CD14-positive monocyte (primary cell): Measurements from ENCODE around the gene LYPD6. TPM values are rescaled to one million over a fixed set of nuclear protein-coding genes. Genes with fewer than 3 reads are reported as not detected.

ENCODE experiments used
- DNase-seq, 3 donors: peaks; one replicate each; pipeline ENCODE4 v3.0.0-alpha.2; 2011 to 2022
- H2AFZ ChIP-seq: 2 replicates; pipeline ENCODE4 v1.6.0; 2012; ENCODE audit warnings: mild to moderate bottlenecking, low read depth, low read length, inconsistent platforms; ENCODE audit not compliant: insufficient read depth, poor library complexity, severe bottlenecking
- H3K27ac ChIP-seq, 2 donors: 1 replicate in 1 of 2; 2 replicates in 1 of 2; pipeline ENCODE4 v1.5.1; 2012 to 2013; ENCODE audit warnings: low read length in 2 of 2, control low read depth in 1 of 2, inconsistent platforms in 1 of 2, low read depth in 1 of 2, mild to moderate bottlenecking in 1 of 2
- H3K27me3 ChIP-seq, 2 donors: one replicate each; pipeline versions ENCODE4 v1.6.0 to v1.6.1; 2011 to 2013; ENCODE audit warnings: low read length in 2 of 2; ENCODE audit not compliant: control insufficient read depth in 2 of 2, insufficient read depth in 2 of 2
- H3K36me3 ChIP-seq, 2 donors: replicated peaks in 1 of 2; 1 replicate in 1 of 2; 2 replicates in 1 of 2; pipeline versions ENCODE4 v1.5.1 to v1.6.1; 2012 to 2013; ENCODE audit warnings: low read length in 2 of 2, control low read depth in 1 of 2, inconsistent platforms in 1 of 2, mild to moderate bottlenecking in 1 of 2; ENCODE audit not compliant: insufficient read depth in 2 of 2, control insufficient read depth in 1 of 2
- H3K4me1 ChIP-seq, 2 donors: 1 replicate in 1 of 2; 2 replicates in 1 of 2; pipeline versions ENCODE4 v1.5.1 to v1.6.1; 2012 to 2013; ENCODE audit warnings: low read length in 2 of 2, control low read depth in 1 of 2, inconsistent platforms in 1 of 2, mild to moderate bottlenecking in 1 of 2, moderate library complexity in 1 of 2; ENCODE audit not compliant: insufficient read depth in 2 of 2, control insufficient read depth in 1 of 2
- H3K4me2 ChIP-seq: replicated peaks from 2 replicates; pipeline ENCODE3; 2012; ENCODE audit warnings: low read length, moderate library complexity, mild to moderate bottlenecking; ENCODE audit not compliant: poor library complexity, severe bottlenecking; ENCODE audit errors: extremely low read depth
- H3K4me3 ChIP-seq, 3 experiments: fragments of 200-600 bp in 1 of 3; sonication (generic) in 1 of 3; replicated peaks in 1 of 3; 1 replicate in 2 of 3; 2 replicates in 1 of 3; pipeline ENCODE4 v1.5.1; 2011 to 2013; ENCODE audit warnings: low read length in 3 of 3, mild to moderate bottlenecking in 3 of 3, control low read depth in 2 of 3, low read depth in 2 of 3, inconsistent platforms in 1 of 3, moderate library complexity in 1 of 3
- H3K79me2 ChIP-seq: 2 replicates; pipeline ENCODE4 v1.6.0; 2012; ENCODE audit warnings: mild to moderate bottlenecking, control low read depth, inconsistent platforms, low read length, moderate library complexity; ENCODE audit not compliant: insufficient read depth
- H3K9ac ChIP-seq: 2 replicates; pipeline ENCODE4 v1.6.0; 2017; ENCODE audit warnings: low read length, mild to moderate bottlenecking; ENCODE audit not compliant: insufficient read depth, poor library complexity, severe bottlenecking
- H3K9me3 ChIP-seq, 2 donors: replicated peaks in 1 of 2; 1 replicate in 1 of 2; 2 replicates in 1 of 2; pipeline versions ENCODE4 v1.5.1 to v1.6.1; 2012 to 2013; ENCODE audit warnings: low read length in 2 of 2, control low read depth in 1 of 2; ENCODE audit not compliant: control insufficient read depth in 1 of 2, insufficient read depth in 1 of 2
- H4K20me1 ChIP-seq: 2 replicates; pipeline ENCODE4 v1.6.0; 2012; ENCODE audit warnings: mild to moderate bottlenecking, low read length, control low read depth, moderate library complexity; ENCODE audit not compliant: insufficient read depth
- H3K27ac Mint-ChIP-seq, 7 donors: one replicate each; pipeline ENCODE4 v1.8.0; 2020; ENCODE audit warnings: mild to moderate bottlenecking in 7 of 7, mixed read lengths in 7 of 7, moderate library complexity in 6 of 7, inconsistent platforms in 2 of 7
- H3K27me3 Mint-ChIP-seq, 3 donors: one replicate each; pipeline ENCODE4 v1.8.0; 2021 to 2022; ENCODE audit warnings: low read depth in 3 of 3, mild to moderate bottlenecking in 3 of 3, mixed read lengths in 3 of 3, moderate library complexity in 3 of 3, inconsistent platforms in 1 of 3
- H3K36me3 Mint-ChIP-seq, 2 donors: one replicate each; pipeline ENCODE4 v1.8.0; 2020; ENCODE audit warnings: mixed read lengths in 2 of 2, inconsistent platforms in 1 of 2, mild to moderate bottlenecking in 1 of 2
- H3K4me1 Mint-ChIP-seq: one replicate; pipeline ENCODE4 v1.8.0; 2020; ENCODE audit warnings: mild to moderate bottlenecking, mixed read lengths
- H3K4me3 Mint-ChIP-seq, 2 donors: one replicate each; pipeline ENCODE4 v1.8.0; 2020; ENCODE audit warnings: mild to moderate bottlenecking in 2 of 2, mixed read lengths in 2 of 2, moderate library complexity in 1 of 2
- H3K9me3 Mint-ChIP-seq, 7 donors: one replicate each; pipeline ENCODE4 v1.8.0; 2020 to 2022; ENCODE audit warnings: mixed read lengths in 7 of 7, mild to moderate bottlenecking in 6 of 7, moderate library complexity in 6 of 7, inconsistent platforms in 2 of 7
- whole genome bisulfite sequencing: methylation state at CpG from one replicate; pipeline ENCODE4 v1.1.5; 2013; ENCODE audit warnings: missing lambda C conversion rate; ENCODE audit not compliant: insufficient coverage; 5-methylcytosine and 5-hydroxymethylcytosine counted together
- intact Hi-C, 2 donors: fragments of 100-400 bp; cut with micrococcal nuclease; formaldehyde crosslinking; loops; one replicate each; pipeline versions ENCODE4 v1.15.0 to v1.15.1; 2023
- polyA plus RNA-seq, 3 donors: library from polyadenylated mRNA; depleted of rRNA in 1 of 3; unstranded in 2 of 3; stranded (reverse) in 1 of 3; fragments of 300-500 nt in 2 of 3; fragments of >200 nt in 1 of 3; fragmentation: Illumina TruSeq in 2 of 3; gene quantifications; 1 replicate in 2 of 3; 2 replicates in 1 of 3; pipeline ENCODE4 v1.2.3, GENCODE V29; 2012 to 2021
- TF ChIP-seq, protein P1 (sequence below): fragments of 200-600 bp; IDR thresholded peaks from one replicate; pipeline ENCODE4 v1.8.0; 2022; ENCODE audit warnings: antibody characterized with exemption, mild to moderate bottlenecking

The LYPD6 gene
- polyA plus RNA-seq, 3 donors: not detected

DNA sequence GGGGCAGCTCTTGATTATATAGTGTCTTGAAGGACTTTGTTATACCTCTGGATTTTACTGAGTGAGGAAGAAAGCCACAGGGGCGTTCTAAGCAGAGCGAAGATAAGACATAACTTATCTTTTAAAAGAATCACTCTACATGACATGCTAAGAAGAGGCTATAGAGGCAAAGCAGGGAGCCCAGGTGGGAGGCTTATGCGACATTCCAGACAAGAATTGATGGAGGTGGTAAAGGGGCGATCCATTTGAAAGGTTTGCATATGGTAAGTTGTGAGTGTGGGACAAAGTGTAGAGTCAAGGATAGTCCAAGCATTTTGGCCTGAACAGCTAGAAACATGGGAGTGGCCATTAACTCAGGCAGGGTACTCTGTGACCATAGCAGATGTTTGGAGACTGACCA lies 49.8 kb downstream of the LYPD6 start:
- H4K20me1 ChIP-seq: no peaks in the 10 kb centered on the region
- no peak for DNase-seq
- H3K79me2 ChIP-seq: no peaks in the 10 kb centered on the region
- whole genome bisulfite sequencing: 100% methylated on average over 2 of the region's 4 CpGs
- no peaks in the 10 kb centered on the region for H3K36me3 Mint-ChIP-seq
- no peak overlapping the region for H3K4me2 ChIP-seq
- H3K4me3 ChIP-seq: no peak overlapping the region
- H3K4me1 Mint-ChIP-seq: no peaks in the 10 kb centered on the region
- H2AFZ ChIP-seq: no peak overlapping the region
- TF ChIP-seq, protein P1, sequence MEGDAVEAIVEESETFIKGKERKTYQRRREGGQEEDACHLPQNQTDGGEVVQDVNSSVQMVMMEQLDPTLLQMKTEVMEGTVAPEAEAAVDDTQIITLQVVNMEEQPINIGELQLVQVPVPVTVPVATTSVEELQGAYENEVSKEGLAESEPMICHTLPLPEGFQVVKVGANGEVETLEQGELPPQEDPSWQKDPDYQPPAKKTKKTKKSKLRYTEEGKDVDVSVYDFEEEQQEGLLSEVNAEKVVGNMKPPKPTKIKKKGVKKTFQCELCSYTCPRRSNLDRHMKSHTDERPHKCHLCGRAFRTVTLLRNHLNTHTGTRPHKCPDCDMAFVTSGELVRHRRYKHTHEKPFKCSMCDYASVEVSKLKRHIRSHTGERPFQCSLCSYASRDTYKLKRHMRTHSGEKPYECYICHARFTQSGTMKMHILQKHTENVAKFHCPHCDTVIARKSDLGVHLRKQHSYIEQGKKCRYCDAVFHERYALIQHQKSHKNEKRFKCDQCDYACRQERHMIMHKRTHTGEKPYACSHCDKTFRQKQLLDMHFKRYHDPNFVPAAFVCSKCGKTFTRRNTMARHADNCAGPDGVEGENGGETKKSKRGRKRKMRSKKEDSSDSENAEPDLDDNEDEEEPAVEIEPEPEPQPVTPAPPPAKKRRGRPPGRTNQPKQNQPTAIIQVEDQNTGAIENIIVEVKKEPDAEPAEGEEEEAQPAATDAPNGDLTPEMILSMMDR: no peak
- H3K27me3 ChIP-seq: no peaks in the 10 kb centered on the region
- no peaks in the 10 kb centered on the region for H3K4me1 ChIP-seq
- no peaks in the 10 kb centered on the region for H3K9me3 ChIP-seq
- H3K27ac ChIP-seq: no peak overlapping the region
- no peaks in the 10 kb centered on the region for H3K36me3 ChIP-seq
- intact Hi-C loops: no loop called here
- peaks cover 0 to 1% (median 0%) of the 10 kb centered on the region in 3 donors for H3K27me3 Mint-ChIP-seq
- no peak overlapping the region for H3K4me3 Mint-ChIP-seq
- no peak overlapping the region for H3K27ac Mint-ChIP-seq
- peaks cover 0 to 2% (median 0%) of the 10 kb centered on the region in 7 donors for H3K9me3 Mint-ChIP-seq
- no peak overlapping the region for H3K9ac ChIP-seq

DNA sequence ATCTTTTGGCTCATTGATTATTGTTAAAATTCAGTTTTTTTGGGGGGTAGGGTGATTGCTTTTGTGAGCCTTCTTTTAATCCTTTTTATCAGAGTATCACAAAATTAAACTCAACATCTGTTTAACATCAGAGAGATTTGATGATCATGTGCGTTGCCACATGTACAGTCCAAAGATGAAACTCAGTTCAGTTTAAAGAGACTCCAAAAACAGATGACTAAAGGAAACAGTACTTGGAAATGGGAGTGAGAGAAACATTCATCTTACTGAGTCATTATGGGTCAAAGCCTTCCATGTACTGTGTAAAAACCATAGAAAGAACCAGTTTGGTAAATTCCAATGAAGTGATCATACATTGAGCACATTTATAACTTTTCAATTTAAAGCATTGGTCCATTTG lies 53.0 kb downstream of the LYPD6 start:
- Histone ChIP-seq H2AFZ (no peak overlapping the region), H3K27me3 (no peaks in the 10 kb centered on the region), H3K9ac (no peak overlapping the region), H3K4me3 (no peak overlapping the region), H3K4me2 (no peak overlapping the region), H3K36me3 (no peaks in the 10 kb centered on the region), H3K9me3 (no peaks in the 10 kb centered on the region), H3K27ac (no peak overlapping the region), H3K79me2 (no peaks in the 10 kb centered on the region), H3K4me1 (no peaks in the 10 kb centered on the region), H4K20me1 (no peaks in the 10 kb centered on the region)
- peaks cover 0 to 4% (median 1%) of the 10 kb centered on the region in 7 donors for H3K9me3 Mint-ChIP-seq
- no peaks in the 10 kb centered on the region for H3K27me3 Mint-ChIP-seq
- H3K27ac Mint-ChIP-seq: no peak overlapping the region
- TF ChIP-seq, protein P1: no peak
- no peaks in the 10 kb centered on the region for H3K4me1 Mint-ChIP-seq
- DNase-seq: no peak
- H3K4me3 Mint-ChIP-seq: no peak overlapping the region
- H3K36me3 Mint-ChIP-seq: no peaks in the 10 kb centered on the region
- intact Hi-C loops: no loop called here
- no CpG with 5 or more reads among the region's 1 CpG for WGBS
